Spleen (tissue), 11 donors: ENCODE measurements around the gene OBSCN. TPM values are rescaled to one million over a fixed set of nuclear protein-coding genes. Genes with fewer than 3 reads are reported as not detected.

Experiments used
- DNase-seq: peaks from one replicate; pipeline ENCODE4 v3.0.0-alpha.2; 2020
- H3K27ac ChIP-seq, 8 donors: fragments of 200-600 bp; sonication (generic) in 7 of 8; 1 replicate in 4 of 8; 2 replicates in 4 of 8; pipeline versions ENCODE4 v1.5.0 to v1.8.0; 2016 to 2021; ENCODE audit warnings: inconsistent platforms in 4 of 8, mild to moderate bottlenecking in 4 of 8, moderate library complexity in 1 of 8
- H3K27me3 ChIP-seq, 7 donors: fragments of 200-600 bp; sonication (generic) in 6 of 7; replicated peaks in 1 of 7; 1 replicate in 4 of 7; 2 replicates in 3 of 7; pipeline versions ENCODE4 v1.5.0 to v1.8.0; 2016 to 2021; ENCODE audit warnings: inconsistent platforms in 3 of 7, mild to moderate bottlenecking in 1 of 7
- H3K36me3 ChIP-seq, 6 donors: fragments of 200-600 bp; sonication (generic) in 5 of 6; 1 replicate in 4 of 6; 2 replicates in 2 of 6; pipeline versions ENCODE4 v1.5.0 to v1.8.0; 2016 to 2021; ENCODE audit warnings: inconsistent platforms in 2 of 6
- H3K4me1 ChIP-seq, 6 donors: fragments of 200-600 bp; sonication (generic) in 5 of 6; 1 replicate in 3 of 6; 2 replicates in 3 of 6; pipeline versions ENCODE4 v1.5.0 to v1.8.0; 2016 to 2021; ENCODE audit warnings: inconsistent platforms in 3 of 6
- H3K4me3 ChIP-seq, 8 donors: fragments of 200-600 bp; sonication (generic) in 7 of 8; 1 replicate in 4 of 8; 2 replicates in 4 of 8; pipeline versions ENCODE4 v1.5.0 to v1.8.0; 2016 to 2021; ENCODE audit warnings: inconsistent platforms in 4 of 8, mild to moderate bottlenecking in 4 of 8, moderate library complexity in 2 of 8
- H3K9me3 ChIP-seq, 8 donors: fragments of 200-600 bp; sonication (generic) in 7 of 8; 1 replicate in 4 of 8; 2 replicates in 4 of 8; pipeline versions ENCODE4 v1.5.0 to v1.8.0; 2016 to 2021; ENCODE audit warnings: inconsistent platforms in 4 of 8
- CTCF ChIP-seq, 11 experiments: fragments of 200-600 bp in 7 of 11; fragments of 450-650 bp in 4 of 11; sonication (generic) in 4 of 11; IDR thresholded peaks in 8 of 11; conservative IDR thresholded peaks in 3 of 11; 1 replicate in 7 of 11; 2 replicates in 4 of 11; pipeline versions ENCODE4 v1.4.0 to v1.8.0; 2016 to 2021; ENCODE audit warnings: antibody characterized with exemption in 11 of 11, inconsistent platforms in 4 of 11, mild to moderate bottlenecking in 1 of 11
- POLR2A ChIP-seq, 3 donors: fragments of 450-650 bp; IDR thresholded peaks; one replicate each; pipeline ENCODE4 v1.5.1; 2017; ENCODE audit warnings: antibody characterized with exemption in 3 of 3, mild to moderate bottlenecking in 1 of 3
- POLR2AphosphoS5 ChIP-seq, 3 donors: sonication (generic); formaldehyde crosslinking; IDR thresholded peaks; one replicate each; pipeline ENCODE4 v1.5.1; 2017; ENCODE audit warnings: antibody characterized with exemption in 3 of 3
- WGBS, 5 donors: extraction: QIAGEN DNeasy Blood & Tissue Kit in 3 of 5; methylation state at CpG; one replicate each; pipeline versions ENCODE4 v1.1.5 to v1.1.7; 2013 to 2018; 5-methylcytosine and 5-hydroxymethylcytosine counted together
- intact Hi-C: fragments of 100-400 bp; cut with DNase I; formaldehyde crosslinking; loops from one replicate; pipeline ENCODE4 v1.15.0; 2023; ENCODE audit warnings: low total_unique reads
- polyA plus RNA-seq, 3 donors: library from polyadenylated mRNA; stranded (reverse); fragments of 200-250 nt; gene quantifications; one replicate each; pipeline ENCODE4 v1.2.1, GENCODE V29; 2013
- total RNA-seq, 7 donors: library from RNA; depleted of rRNA in 3 of 7; stranded (reverse); fragments of >200 nt in 3 of 7; fragmentation: NEBNext Ultra II Directional in 4 of 7; extraction: Animal tissue kit (Norgen Biotek cat#: 25700) in 4 of 7; gene quantifications; one replicate each; pipeline versions ENCODE4 v1.1.0 to v1.2.1, GENCODE V29; 2016 to 2021
- donor health status: healthy with polysubstance abuse.
- donor health status: DM: no; HTN: no; CAD: no; lungs with moderate emphysema.
- donor health status: DM: no; HTN: no; CAD: no.
- donor health status: Bipolar disorder and iron deficiency.
- donor health status: healthy.
- donor health status: DM: no; HTN: no; CAD: no.
- donor health status: DM: yes; HTN: yes; CAD: no.

The OBSCN gene
- total and polyA plus RNA-seq, 10 donors, result 12.6 to 71.7 (median 41.9) TPM

- no peaks in the 10 kb centered on the region for H3K9me3 ChIP-seq
- WGBS, 5 donors, result 93 to 95% (median 93%) methylated on average over 9 of the region's 9 CpGs
- TF ChIP-seq POLR2A (IDR thresholded peaks at IDR 0.05), result no peak
- peak in 1 of 3 donors; percentile 32 for TF ChIP-seq POLR2AphosphoS5 (IDR thresholded peaks at IDR 0.05)
- no peaks in the 10 kb centered on the region for H3K27me3 ChIP-seq
- DNase-seq, result peak; percentile 58
- H3K4me3 ChIP-seq, result no peak overlapping the region
- no peak overlapping the region for H3K27ac ChIP-seq
- H3K4me1 ChIP-seq, result peaks cover 20 to 76% (median 53%) of the 10 kb centered on the region in 6 donors
- peaks cover 0 to 62% (median 36%) of the 10 kb centered on the region in 6 donors for H3K36me3 ChIP-seq
- intact Hi-C loops, result no loop called here
Measured at GRCh38 chr1:228403231-228403631, 195.4 kb downstream of the OBSCN start.

- no peak for TF ChIP-seq POLR2A (IDR thresholded peaks at IDR 0.05)
- no peak for TF ChIP-seq CTCF (IDR thresholded peaks at IDR 0.05 in 8 of 11, conservative IDR thresholded peaks at IDR 0.05 in 3 of 11)
- no peak for TF ChIP-seq POLR2AphosphoS5 (IDR thresholded peaks at IDR 0.05)
- Histone ChIP-seq H3K36me3 (peaks cover 0 to 53% (median 26%) of the 10 kb centered on the region in 6 donors), H3K4me3 (peak overlapping the region in 4 of 8 donors; percentile 97 to 100 (median 98)), H3K4me1 (peaks cover 20 to 85% (median 59%) of the 10 kb centered on the region in 6 donors), H3K9me3 (no peaks in the 10 kb centered on the region), H3K27ac (peak overlapping the region in 2 of 8 donors; percentile 29 to 95), H3K27me3 (no peaks in the 10 kb centered on the region)
- intact Hi-C loops, result no loop called here
- DNase-seq, result peak; percentile 69
- WGBS, 5 donors, result 55 to 71% (median 58%) methylated on average over 3 of the region's 3 CpGs
Measured at GRCh38 chr1:228404107-228404720, 196.4 kb downstream of the OBSCN start.

GRCh38 chr1:228405200-228405978, 197.5 kb downstream of the OBSCN start:
- Histone ChIP-seq H3K4me1 (peaks cover 20 to 93% (median 65%) of the 10 kb centered on the region in 6 donors), H3K36me3 (peaks cover 0 to 51% (median 16%) of the 10 kb centered on the region in 6 donors), H3K9me3 (no peaks in the 10 kb centered on the region), H3K27ac (peak overlapping the region in 5 of 8 donors; percentile 94 to 97 (median 95)), H3K4me3 (peak overlapping the region; percentile 91 to 100 (median 97)), H3K27me3 (no peaks in the 10 kb centered on the region)
- WGBS, 5 donors, result 19 to 40% (median 33%) methylated on average over 11 of the region's 11 CpGs
- DNase-seq, result peak; percentile 67
- TF ChIP-seq POLR2A (IDR thresholded peaks at IDR 0.05), result no peak
- TF ChIP-seq CTCF (IDR thresholded peaks at IDR 0.05 in 8 of 11, conservative IDR thresholded peaks at IDR 0.05 in 3 of 11), result no peak
- intact Hi-C loops, result no loop called here

- peaks cover 20 to 89% (median 64%) of the 10 kb centered on the region in 6 donors for H3K4me1 ChIP-seq
- TF ChIP-seq POLR2A (IDR thresholded peaks at IDR 0.05), result no peak
- no peak for TF ChIP-seq POLR2AphosphoS5 (IDR thresholded peaks at IDR 0.05)
- TF ChIP-seq CTCF (IDR thresholded peaks at IDR 0.05 in 8 of 11, conservative IDR thresholded peaks at IDR 0.05 in 3 of 11), result no peak
- peak overlapping the region; percentile 91 to 100 (median 97) for H3K4me3 ChIP-seq
- H3K36me3 ChIP-seq, result peaks cover 0 to 51% (median 11%) of the 10 kb centered on the region in 6 donors
- no peaks in the 10 kb centered on the region for H3K9me3 ChIP-seq
- no peak for DNase-seq
- intact Hi-C loops, result no loop called here
- H3K27ac ChIP-seq, result peak overlapping the region; percentile 89 to 97 (median 94)
- H3K27me3 ChIP-seq, result no peaks in the 10 kb centered on the region
- 0 to 2% (median 1%) methylated on average over 12 to 21 of the region's 21 CpGs for WGBS, 5 donors
Measured at GRCh38 chr1:228405979-228406228, 198.1 kb downstream of the OBSCN start.
